OCI-LY1 (cell line): Measurements from ENCODE around the gene GDF9.

Experiments
- EZH2 ChIP-seq: fragments of 200-600 bp; sonication (generic), shearing (Covaris generic); IDR thresholded peaks from 2 replicates; pipeline ENCODE4 v1.8.0; 2017; ENCODE audit warnings: borderline replicate concordance, mixed run types, mild to moderate bottlenecking, antibody characterized with exemption, low read length, moderate library complexity, mixed read lengths
- TF ChIP-seq, protein P1 (sequence below): fragments of 200-600 bp; sonication (generic), shearing (Covaris generic); IDR thresholded peaks from 2 replicates; pipeline ENCODE4 v1.5.1; 2017; ENCODE audit warnings: mild to moderate bottlenecking, antibody characterized with exemption, low read length, moderate library complexity, mixed read lengths

DNA sequence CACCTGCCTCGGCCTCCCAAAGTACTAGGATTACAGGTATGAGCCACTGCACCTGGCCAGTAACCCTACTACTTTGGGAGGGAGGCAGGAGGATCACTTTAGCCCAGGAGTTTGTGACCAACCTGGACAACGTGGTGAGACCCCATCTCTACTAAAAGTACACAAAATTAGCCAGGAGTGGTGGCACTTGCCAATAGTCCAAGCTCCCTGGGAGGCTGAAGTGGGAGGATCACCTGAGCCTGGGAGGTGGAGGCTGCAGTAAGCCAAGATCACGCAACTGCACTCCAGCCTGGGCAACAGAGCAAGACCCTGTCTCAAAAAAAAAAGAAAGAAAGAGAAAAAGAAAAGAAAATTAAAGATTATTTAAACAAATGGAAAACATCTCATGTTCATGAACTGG lies 10.3 kb downstream of the GDF9 start:
- TF ChIP-seq, protein P1, sequence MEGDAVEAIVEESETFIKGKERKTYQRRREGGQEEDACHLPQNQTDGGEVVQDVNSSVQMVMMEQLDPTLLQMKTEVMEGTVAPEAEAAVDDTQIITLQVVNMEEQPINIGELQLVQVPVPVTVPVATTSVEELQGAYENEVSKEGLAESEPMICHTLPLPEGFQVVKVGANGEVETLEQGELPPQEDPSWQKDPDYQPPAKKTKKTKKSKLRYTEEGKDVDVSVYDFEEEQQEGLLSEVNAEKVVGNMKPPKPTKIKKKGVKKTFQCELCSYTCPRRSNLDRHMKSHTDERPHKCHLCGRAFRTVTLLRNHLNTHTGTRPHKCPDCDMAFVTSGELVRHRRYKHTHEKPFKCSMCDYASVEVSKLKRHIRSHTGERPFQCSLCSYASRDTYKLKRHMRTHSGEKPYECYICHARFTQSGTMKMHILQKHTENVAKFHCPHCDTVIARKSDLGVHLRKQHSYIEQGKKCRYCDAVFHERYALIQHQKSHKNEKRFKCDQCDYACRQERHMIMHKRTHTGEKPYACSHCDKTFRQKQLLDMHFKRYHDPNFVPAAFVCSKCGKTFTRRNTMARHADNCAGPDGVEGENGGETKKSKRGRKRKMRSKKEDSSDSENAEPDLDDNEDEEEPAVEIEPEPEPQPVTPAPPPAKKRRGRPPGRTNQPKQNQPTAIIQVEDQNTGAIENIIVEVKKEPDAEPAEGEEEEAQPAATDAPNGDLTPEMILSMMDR = no peak
- no peak for TF ChIP-seq EZH2
